ENCODE results near the gene SRP14.

SRP14 gene

DNA sequence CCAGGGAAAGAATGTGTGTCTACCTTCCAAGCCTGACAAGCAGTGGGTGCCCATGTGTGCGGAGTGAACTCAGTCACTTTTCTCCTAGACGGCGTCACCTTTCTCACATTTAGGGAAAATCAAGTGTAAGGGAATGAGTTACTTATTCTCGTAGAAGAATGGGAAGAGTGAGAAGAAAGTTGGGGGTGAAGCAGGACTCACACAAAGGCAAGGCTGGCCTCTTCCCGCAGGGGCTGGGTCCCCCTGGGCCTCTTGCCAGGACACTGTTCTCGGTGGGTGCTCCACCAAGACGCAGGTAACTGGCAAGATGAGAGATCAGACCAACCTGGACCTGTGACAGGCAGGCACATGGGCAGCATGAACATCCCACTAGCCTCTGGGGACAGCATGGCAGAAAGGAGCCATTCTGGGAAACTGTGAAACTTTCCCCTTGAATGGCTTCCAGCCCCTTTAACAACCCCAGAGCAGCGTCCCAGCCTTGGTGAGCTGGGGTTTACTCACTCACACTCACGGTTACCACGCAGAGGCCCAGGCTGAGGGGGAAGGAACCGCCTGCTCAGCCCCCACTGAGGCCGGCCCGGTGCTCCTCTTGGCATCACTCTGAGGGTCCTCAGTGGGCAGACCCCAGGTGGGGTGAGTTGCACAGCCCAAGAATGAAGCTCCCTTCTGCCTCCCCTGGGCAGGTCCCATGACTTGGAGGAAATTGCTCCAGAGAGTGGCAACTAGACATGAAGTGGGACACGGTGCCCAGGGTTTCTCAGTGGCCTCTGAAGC lies 15.0 kb upstream of the SRP14 start:
- H3K27me3 ChIP-seq (ENCODE audit: insufficient read depth, poor library complexity, severe bottlenecking), result no peaks in the 10 kb centered on the region
- H3K9me3 ChIP-seq (ENCODE audit: severe bottlenecking), result no peaks in the 10 kb centered on the region
- DNase-seq (ENCODE audit: low spot score) (no peak), ATAC-seq (ENCODE audit: low read depth) (no peak)
- no peak overlapping the region for H3K4me3 ChIP-seq (ENCODE audit: severe bottlenecking)
- TF ChIP-seq, protein P1, sequence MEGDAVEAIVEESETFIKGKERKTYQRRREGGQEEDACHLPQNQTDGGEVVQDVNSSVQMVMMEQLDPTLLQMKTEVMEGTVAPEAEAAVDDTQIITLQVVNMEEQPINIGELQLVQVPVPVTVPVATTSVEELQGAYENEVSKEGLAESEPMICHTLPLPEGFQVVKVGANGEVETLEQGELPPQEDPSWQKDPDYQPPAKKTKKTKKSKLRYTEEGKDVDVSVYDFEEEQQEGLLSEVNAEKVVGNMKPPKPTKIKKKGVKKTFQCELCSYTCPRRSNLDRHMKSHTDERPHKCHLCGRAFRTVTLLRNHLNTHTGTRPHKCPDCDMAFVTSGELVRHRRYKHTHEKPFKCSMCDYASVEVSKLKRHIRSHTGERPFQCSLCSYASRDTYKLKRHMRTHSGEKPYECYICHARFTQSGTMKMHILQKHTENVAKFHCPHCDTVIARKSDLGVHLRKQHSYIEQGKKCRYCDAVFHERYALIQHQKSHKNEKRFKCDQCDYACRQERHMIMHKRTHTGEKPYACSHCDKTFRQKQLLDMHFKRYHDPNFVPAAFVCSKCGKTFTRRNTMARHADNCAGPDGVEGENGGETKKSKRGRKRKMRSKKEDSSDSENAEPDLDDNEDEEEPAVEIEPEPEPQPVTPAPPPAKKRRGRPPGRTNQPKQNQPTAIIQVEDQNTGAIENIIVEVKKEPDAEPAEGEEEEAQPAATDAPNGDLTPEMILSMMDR (IDR thresholded peaks at IDR 0.05; ENCODE audit: poor library complexity, severe bottlenecking), result no peak
- no peak overlapping the region for H3K27ac ChIP-seq (ENCODE audit: poor library complexity, severe bottlenecking)
- peaks cover 18% of the 10 kb centered on the region for H3K4me1 ChIP-seq (ENCODE audit: insufficient read depth, poor library complexity, severe bottlenecking)
- H3K36me3 ChIP-seq (ENCODE audit: low read depth), result no peaks in the 10 kb centered on the region

DNA sequence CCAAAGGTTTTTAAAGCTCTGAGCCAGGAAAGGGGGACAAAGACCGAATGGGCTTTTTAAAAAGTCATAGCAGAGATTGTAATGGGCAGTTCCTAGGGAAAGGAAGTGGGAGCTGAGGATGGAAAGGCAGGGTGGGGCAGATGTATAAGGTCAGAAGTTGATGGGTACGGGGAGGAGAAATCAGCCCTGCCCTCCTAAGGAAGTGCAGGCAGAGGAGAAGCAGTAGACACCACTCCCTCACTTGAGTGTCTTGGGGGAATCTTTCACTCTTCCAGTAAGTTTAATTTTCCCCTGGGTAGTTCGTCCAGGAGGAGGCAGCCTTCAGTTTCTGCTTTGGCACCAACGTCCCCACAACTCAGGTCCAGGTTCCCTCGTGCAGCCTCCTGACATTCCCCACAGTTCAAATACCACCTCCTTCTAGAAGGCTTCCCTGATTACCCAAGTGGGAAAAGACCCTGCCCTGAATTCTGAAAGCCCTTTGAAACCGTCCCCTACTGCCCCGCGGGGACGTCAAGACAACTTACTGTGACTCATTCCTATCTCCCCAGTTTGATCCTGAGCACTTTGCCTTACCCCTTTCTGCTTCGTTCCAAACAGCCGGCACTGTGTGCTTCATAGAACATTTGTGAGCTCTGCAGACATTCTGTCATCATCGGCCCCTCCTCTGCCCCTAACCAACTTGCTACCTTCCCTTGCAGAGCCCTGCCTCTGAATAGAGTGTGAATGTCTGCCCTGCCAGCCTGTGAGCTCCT lies 14.3 kb upstream of the SRP14 start:
- Histone ChIP-seq H3K4me3 (ENCODE audit: severe bottlenecking) (no peak overlapping the region), H3K27me3 (ENCODE audit: insufficient read depth, poor library complexity, severe bottlenecking) (no peaks in the 10 kb centered on the region), H3K4me1 (ENCODE audit: insufficient read depth, poor library complexity, severe bottlenecking) (peaks cover 11% of the 10 kb centered on the region), H3K27ac (ENCODE audit: poor library complexity, severe bottlenecking) (no peak overlapping the region), H3K9me3 (ENCODE audit: severe bottlenecking) (no peaks in the 10 kb centered on the region), H3K36me3 (ENCODE audit: low read depth) (no peaks in the 10 kb centered on the region)
- DNase-seq (ENCODE audit: low spot score), result no peak
- TF ChIP-seq, protein P1 (IDR thresholded peaks at IDR 0.05; ENCODE audit: poor library complexity, severe bottlenecking), result no peak
- ATAC-seq (ENCODE audit: low read depth), result no peak

DNA sequence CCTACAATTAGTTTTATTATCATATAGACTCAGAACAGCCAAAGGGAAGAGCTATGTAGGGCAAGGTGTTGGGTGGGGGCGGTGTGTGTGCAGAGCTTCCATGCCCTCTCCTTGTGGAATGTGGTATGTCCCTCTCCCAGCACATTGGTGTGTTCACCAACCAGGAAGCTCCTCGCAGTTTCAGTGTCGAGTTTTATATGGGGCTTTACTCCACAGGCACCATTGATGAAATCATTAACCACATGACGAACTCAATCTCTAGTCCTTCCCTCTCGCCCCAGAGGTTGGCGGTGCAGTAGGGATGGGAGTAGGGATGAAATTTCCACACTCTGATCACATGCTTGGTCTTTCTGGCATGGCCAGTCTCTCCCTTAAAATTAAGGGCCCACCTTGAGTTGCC lies 13.6 kb upstream of the SRP14 start:
- Histone ChIP-seq H3K36me3 (ENCODE audit: low read depth) (no peaks in the 10 kb centered on the region), H3K27ac (ENCODE audit: poor library complexity, severe bottlenecking) (no peak overlapping the region), H3K27me3 (ENCODE audit: insufficient read depth, poor library complexity, severe bottlenecking) (no peaks in the 10 kb centered on the region), H3K4me3 (ENCODE audit: severe bottlenecking) (no peak overlapping the region), H3K4me1 (ENCODE audit: insufficient read depth, poor library complexity, severe bottlenecking) (peaks cover 15% of the 10 kb centered on the region), H3K9me3 (ENCODE audit: severe bottlenecking) (no peaks in the 10 kb centered on the region)
- ATAC-seq (ENCODE audit: low read depth) (no peak), DNase-seq (ENCODE audit: low spot score) (peak; percentile 20)
- TF ChIP-seq, protein P1 (IDR thresholded peaks at IDR 0.05; ENCODE audit: poor library complexity, severe bottlenecking), result no peak

DNA sequence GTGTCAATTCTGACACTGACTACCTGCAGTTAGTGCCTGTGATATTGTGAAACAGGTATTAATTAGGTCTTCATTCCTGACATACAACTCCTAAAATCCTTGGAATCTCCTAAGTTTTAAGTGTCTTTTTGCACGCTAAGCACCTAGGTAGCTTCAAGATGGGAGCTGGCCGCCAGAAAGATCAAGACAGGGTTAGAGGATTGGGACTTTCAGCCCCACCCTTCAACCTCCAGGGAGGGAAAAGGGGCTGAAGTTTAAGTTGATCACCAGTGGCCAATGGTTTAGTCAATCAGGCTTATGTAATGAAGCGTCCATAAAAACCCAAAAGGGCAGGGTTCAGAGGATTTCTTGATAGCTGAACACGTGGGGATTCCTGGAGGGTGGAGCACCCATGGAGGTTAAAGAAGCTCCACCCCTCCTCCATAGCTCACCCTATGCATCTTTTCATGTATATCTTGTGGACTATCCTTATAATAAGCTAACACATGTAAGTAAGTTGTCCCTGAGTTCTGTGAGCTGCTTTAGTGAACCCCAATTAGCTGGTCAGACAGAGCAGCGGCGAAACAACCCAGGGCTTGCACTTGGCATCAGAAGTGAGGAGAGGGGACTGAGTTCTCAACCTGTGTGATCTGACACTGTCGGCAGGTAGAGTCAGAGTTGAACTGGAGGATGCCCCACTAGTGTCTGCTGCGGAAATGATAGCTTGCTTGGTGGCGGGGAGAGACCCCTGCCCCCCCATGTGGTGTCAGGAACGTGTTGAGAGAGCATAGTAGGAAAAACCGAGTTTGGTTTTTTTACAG lies 12.8 kb upstream of the SRP14 start:
- Histone ChIP-seq H3K27me3 (ENCODE audit: insufficient read depth, poor library complexity, severe bottlenecking) (no peaks in the 10 kb centered on the region), H3K27ac (ENCODE audit: poor library complexity, severe bottlenecking) (no peak overlapping the region), H3K4me1 (ENCODE audit: insufficient read depth, poor library complexity, severe bottlenecking) (peaks cover 23% of the 10 kb centered on the region), H3K36me3 (ENCODE audit: low read depth) (no peaks in the 10 kb centered on the region), H3K9me3 (ENCODE audit: severe bottlenecking) (no peaks in the 10 kb centered on the region), H3K4me3 (ENCODE audit: severe bottlenecking) (no peak overlapping the region)
- TF ChIP-seq, protein P1 (IDR thresholded peaks at IDR 0.05; ENCODE audit: poor library complexity, severe bottlenecking), result no peak
- ATAC-seq (ENCODE audit: low read depth) (no peak), DNase-seq (ENCODE audit: low spot score) (peak; percentile 30)
